HepG2 (cell line): ENCODE results near the gene CLIP2. TPM values are rescaled to one million over a fixed set of nuclear protein-coding genes. Genes with fewer than 3 reads are reported as not detected.

ENCODE experiments used
- ATF1 ChIP-seq: IDR thresholded peaks from 2 replicates; pipeline ENCODE4 v1.6.1; 2016; ENCODE audit warnings: mild to moderate bottlenecking, control low read depth
- CHD2 ChIP-seq: IDR thresholded peaks from 2 replicates; pipeline ENCODE4 v1.6.1; 2011; ENCODE audit warnings: low read depth, low read length, improper control_type of control experiment
- FIP1L1 ChIP-seq: fragments of 200-400 bp; formaldehyde crosslinking; IDR thresholded peaks from 2 replicates; pipeline ENCODE4 v1.6.1; 2018; ENCODE audit warnings: low read depth, mild to moderate bottlenecking, low read length, moderate library complexity, borderline replicate concordance; ENCODE audit not compliant: insufficient read depth
- GATAD2A ChIP-seq: IDR thresholded peaks from 2 replicates; pipeline ENCODE4 v1.6.1; 2016
- GFI1 ChIP-seq: sonication (generic); formaldehyde crosslinking; IDR thresholded peaks from 2 replicates; pipeline ENCODE4 v1.5.0; 2020; ENCODE audit warnings: missing genetic modification reagents, mild to moderate bottlenecking, borderline replicate concordance
- HMG20B ChIP-seq: conservative IDR thresholded peaks from 2 replicates; pipeline ENCODE4 v1.6.1; 2016; ENCODE audit warnings: missing genetic modification reagents, missing compliant biosample characterization
- NFE2L2 ChIP-seq: fragments of 150-350 bp; IDR thresholded peaks from 2 replicates; pipeline ENCODE4 v1.6.1; 2014; ENCODE audit warnings: low read length
- POLR2G ChIP-seq: fragments of 200-400 bp; formaldehyde crosslinking; IDR thresholded peaks from 2 replicates; pipeline ENCODE4 v1.6.1; 2018; ENCODE audit warnings: mild to moderate bottlenecking, low read depth, low read length, moderate library complexity
- SAP130 ChIP-seq: IDR thresholded peaks from 2 replicates; pipeline ENCODE4 v1.6.1; 2016; ENCODE audit warnings: low read depth
- ZC3H13 ChIP-seq: sonication (generic); formaldehyde crosslinking; IDR thresholded peaks from 2 replicates; pipeline ENCODE4 v1.8.1; 2023; ENCODE audit warnings: mild to moderate bottlenecking, missing genetic modification reagents, moderate library complexity
- ZNF207 ChIP-seq: fragments of 450-650 bp; IDR thresholded peaks from 2 replicates; pipeline ENCODE4 v1.6.1; 2016; ENCODE audit warnings: antibody characterized with exemption, borderline replicate concordance
- ZNF331 ChIP-seq: sonication (generic); formaldehyde crosslinking; IDR thresholded peaks from 2 replicates; pipeline ENCODE4 v1.4.0; 2020; ENCODE audit warnings: missing genetic modification reagents
- ZNF510 ChIP-seq: sonication (generic); formaldehyde crosslinking; IDR thresholded peaks from 2 replicates; pipeline ENCODE4 v1.4.0; 2020; ENCODE audit warnings: low read depth, mild to moderate bottlenecking, missing genetic modification reagents
- ZNF543 ChIP-seq: sonication (generic); formaldehyde crosslinking; IDR thresholded peaks from 2 replicates; pipeline ENCODE4 v1.4.0; 2020; ENCODE audit warnings: mild to moderate bottlenecking, missing genetic modification reagents
- ZSCAN22 ChIP-seq: sonication (generic); formaldehyde crosslinking; IDR thresholded peaks from 2 replicates; pipeline ENCODE4 v1.4.0; 2020; ENCODE audit warnings: mild to moderate bottlenecking, missing genetic modification reagents
- polyA plus RNA-seq, 8 experiments: library from polyadenylated mRNA; depleted of rRNA in 3 of 8; stranded (reverse) in 7 of 8; unstranded in 1 of 8; fragments of >200 nt; fragmentation: Illumina TruSeq in 4 of 8; extraction: Trizol in 4 of 8; gene quantifications; 2 replicates each; pipeline versions ENCODE4 v1.2.1 to v1.2.3, GENCODE V29; 2011 to 2016; ENCODE audit warnings: low read depth in 4 of 8, missing spikeins in 1 of 8, mixed read lengths in 1 of 8; ENCODE audit not compliant: insufficient read depth in 1 of 8
- total RNA-seq, 5 experiments: library from RNA; depleted of rRNA; stranded (reverse); fragments of >200 nt; fragmentation: Illumina TruSeq; extraction: Trizol; gene quantifications; 2 replicates each; pipeline ENCODE4 v1.2.3, GENCODE V29; 2016; ENCODE audit warnings: low read depth in 1 of 5
- TF ChIP-seq, protein P1 (sequence below): sonication (generic); formaldehyde crosslinking; IDR thresholded peaks from 2 replicates; pipeline ENCODE4 v1.5.0; 2020; ENCODE audit warnings: missing genetic modification reagents
- TF ChIP-seq, protein P2 (sequence below): IDR thresholded peaks from 2 replicates; pipeline ENCODE4 v1.6.1; 2016
- TF ChIP-seq, protein P3 (sequence below): sonication (generic); formaldehyde crosslinking; IDR thresholded peaks from 2 replicates; pipeline ENCODE4 v1.9.0; 2022; ENCODE audit warnings: missing genetic modification reagents, mild to moderate bottlenecking, borderline replicate concordance
- TF ChIP-seq, protein P4 (sequence below): sonication (generic); IDR thresholded peaks from 2 replicates; pipeline ENCODE4 v1.6.1; 2016; ENCODE audit warnings: low read depth, borderline replicate concordance
- TF ChIP-seq, protein P5 (sequence below): sonication (generic); formaldehyde crosslinking; IDR thresholded peaks from 2 replicates; pipeline ENCODE4 v1.5.0; 2020; ENCODE audit warnings: mild to moderate bottlenecking, missing genetic modification reagents, moderate library complexity

CLIP2 gene
- total and polyA plus RNA-seq, 2 of the 13 experiments (the other 11 are each of a cell fraction or from before 2014, with no cell fraction given), result 6.5 to 17.4 TPM

DNA sequence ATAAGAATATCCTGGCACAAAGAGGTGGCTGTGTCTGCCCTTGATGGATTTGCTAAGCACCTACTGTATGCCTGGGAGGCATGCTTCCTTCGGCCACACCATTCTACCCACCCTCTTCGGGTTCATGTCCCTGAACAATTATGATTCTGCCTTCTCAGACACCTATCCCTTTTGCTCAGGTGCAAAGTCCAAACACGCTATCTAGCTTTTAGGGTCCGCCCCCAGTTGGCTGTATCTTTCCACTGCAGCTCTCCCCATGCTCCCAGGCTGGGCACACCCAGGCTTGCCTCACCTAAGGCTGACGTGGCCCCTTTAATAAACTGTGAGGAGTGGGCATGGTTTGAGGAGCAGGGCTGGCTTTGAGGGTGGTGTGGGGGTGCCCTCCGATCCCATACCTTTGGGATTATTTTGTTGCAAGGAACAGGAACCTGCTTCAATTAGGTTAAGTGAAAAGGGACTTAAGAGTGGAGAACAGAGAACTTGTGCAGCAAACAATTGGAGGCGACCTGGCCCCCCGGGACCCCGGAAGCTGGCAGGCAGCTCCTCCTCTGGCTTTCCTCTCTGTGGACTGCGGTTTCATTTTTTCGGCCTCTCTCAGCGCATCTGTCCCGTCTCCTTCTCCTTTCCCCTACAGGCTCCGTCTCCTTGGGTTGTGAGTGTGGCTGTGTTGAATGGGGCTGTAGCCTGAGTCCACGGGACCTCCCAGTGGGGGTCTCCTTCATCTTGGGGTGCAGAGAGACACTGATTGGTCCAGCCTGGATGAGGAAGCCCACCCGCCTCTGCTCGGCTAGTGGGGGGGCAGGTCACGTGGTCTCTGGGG, 3.8 kb downstream of the CLIP2 start (continued):
- TF ChIP-seq, protein P1, sequence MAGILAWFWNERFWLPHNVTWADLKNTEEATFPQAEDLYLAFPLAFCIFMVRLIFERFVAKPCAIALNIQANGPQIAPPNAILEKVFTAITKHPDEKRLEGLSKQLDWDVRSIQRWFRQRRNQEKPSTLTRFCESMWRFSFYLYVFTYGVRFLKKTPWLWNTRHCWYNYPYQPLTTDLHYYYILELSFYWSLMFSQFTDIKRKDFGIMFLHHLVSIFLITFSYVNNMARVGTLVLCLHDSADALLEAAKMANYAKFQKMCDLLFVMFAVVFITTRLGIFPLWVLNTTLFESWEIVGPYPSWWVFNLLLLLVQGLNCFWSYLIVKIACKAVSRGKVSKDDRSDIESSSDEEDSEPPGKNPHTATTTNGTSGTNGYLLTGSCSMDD (CRISPR knock-in tag), result no peak
- TF ChIP-seq ZNF331 (no peak; the same call in none of the 2 replicates), ZNF543 (CRISPR knock-in tag) (0 out of 2 replicates have a peak, but pooled peaks have one; percentile 20), CHD2 (no peak; the same call in 1 of the 2 replicates), ZC3H13 (CRISPR knock-in tag) (no peak; the same call in 1 of the 2 replicates), HMG20B (no peak), POLR2G (peak; percentile 87), GATAD2A (CRISPR knock-in tag) (peak; percentile 81; the same call in 1 of the 2 replicates), GFI1 (CRISPR knock-in tag) (no peak), ZNF207 (no peak), ATF1 (CRISPR knock-in tag) (no peak), ZNF510 (peak; percentile 78; the same call in 1 of the 2 replicates), NFE2L2 (no peak), FIP1L1 (no peak), SAP130 (CRISPR knock-in tag) (peak; percentile 93), ZSCAN22 (CRISPR knock-in tag) (no peak; the same call in 1 of the 2 replicates)
- TF ChIP-seq, protein P2, sequence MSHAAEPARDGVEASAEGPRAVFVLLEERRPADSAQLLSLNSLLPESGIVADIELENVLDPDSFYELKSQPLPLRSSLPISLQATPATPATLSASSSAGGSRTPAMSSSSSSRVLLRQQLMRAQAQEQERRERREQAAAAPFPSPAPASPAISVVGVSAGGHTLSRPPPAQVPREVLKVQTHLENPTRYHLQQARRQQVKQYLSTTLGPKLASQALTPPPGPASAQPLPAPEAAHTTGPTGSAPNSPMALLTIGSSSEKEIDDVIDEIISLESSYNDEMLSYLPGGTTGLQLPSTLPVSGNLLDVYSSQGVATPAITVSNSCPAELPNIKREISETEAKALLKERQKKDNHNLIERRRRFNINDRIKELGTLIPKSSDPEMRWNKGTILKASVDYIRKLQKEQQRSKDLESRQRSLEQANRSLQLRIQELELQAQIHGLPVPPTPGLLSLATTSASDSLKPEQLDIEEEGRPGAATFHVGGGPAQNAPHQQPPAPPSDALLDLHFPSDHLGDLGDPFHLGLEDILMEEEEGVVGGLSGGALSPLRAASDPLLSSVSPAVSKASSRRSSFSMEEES (CRISPR knock-in tag), result peak; percentile 61
- TF ChIP-seq, protein P3, sequence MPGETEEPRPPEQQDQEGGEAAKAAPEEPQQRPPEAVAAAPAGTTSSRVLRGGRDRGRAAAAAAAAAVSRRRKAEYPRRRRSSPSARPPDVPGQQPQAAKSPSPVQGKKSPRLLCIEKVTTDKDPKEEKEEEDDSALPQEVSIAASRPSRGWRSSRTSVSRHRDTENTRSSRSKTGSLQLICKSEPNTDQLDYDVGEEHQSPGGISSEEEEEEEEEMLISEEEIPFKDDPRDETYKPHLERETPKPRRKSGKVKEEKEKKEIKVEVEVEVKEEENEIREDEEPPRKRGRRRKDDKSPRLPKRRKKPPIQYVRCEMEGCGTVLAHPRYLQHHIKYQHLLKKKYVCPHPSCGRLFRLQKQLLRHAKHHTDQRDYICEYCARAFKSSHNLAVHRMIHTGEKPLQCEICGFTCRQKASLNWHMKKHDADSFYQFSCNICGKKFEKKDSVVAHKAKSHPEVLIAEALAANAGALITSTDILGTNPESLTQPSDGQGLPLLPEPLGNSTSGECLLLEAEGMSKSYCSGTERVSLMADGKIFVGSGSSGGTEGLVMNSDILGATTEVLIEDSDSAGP (CRISPR knock-in tag), result peak; percentile 98
- TF ChIP-seq, protein P4, sequence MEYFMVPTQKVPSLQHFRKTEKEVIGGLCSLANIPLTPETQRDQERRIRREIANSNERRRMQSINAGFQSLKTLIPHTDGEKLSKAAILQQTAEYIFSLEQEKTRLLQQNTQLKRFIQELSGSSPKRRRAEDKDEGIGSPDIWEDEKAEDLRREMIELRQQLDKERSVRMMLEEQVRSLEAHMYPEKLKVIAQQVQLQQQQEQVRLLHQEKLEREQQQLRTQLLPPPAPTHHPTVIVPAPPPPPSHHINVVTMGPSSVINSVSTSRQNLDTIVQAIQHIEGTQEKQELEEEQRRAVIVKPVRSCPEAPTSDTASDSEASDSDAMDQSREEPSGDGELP, result 0 out of 2 replicates have a peak, but pooled peaks have one; percentile 27
- TF ChIP-seq, protein P5, sequence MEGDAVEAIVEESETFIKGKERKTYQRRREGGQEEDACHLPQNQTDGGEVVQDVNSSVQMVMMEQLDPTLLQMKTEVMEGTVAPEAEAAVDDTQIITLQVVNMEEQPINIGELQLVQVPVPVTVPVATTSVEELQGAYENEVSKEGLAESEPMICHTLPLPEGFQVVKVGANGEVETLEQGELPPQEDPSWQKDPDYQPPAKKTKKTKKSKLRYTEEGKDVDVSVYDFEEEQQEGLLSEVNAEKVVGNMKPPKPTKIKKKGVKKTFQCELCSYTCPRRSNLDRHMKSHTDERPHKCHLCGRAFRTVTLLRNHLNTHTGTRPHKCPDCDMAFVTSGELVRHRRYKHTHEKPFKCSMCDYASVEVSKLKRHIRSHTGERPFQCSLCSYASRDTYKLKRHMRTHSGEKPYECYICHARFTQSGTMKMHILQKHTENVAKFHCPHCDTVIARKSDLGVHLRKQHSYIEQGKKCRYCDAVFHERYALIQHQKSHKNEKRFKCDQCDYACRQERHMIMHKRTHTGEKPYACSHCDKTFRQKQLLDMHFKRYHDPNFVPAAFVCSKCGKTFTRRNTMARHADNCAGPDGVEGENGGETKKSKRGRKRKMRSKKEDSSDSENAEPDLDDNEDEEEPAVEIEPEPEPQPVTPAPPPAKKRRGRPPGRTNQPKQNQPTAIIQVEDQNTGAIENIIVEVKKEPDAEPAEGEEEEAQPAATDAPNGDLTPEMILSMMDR (CRISPR knock-in tag), result peak; percentile 41; the same call in 1 of the 2 replicates
